Transverse colon (tissue), 4 donors: ENCODE measurements around the gene PELI2.

Experiments used
- POLR2A ChIP-seq: fragments of 450-650 bp; IDR thresholded peaks from one replicate; pipeline ENCODE4 v1.6.1; 2016; ENCODE audit warnings: antibody characterized with exemption, mild to moderate bottlenecking, moderate library complexity
- POLR2AphosphoS5 ChIP-seq, 3 donors: sonication (generic); formaldehyde crosslinking; IDR thresholded peaks; one replicate each; pipeline ENCODE4 v1.6.1; 2016; ENCODE audit warnings: antibody characterized with exemption in 3 of 3
- TF ChIP-seq, protein P1 (sequence below), 5 experiments: fragments of 200-600 bp in 3 of 5; fragments of 450-650 bp in 2 of 5; sonication (generic) in 3 of 5; IDR thresholded peaks; 1 replicate in 2 of 5; 2 replicates in 3 of 5; pipeline ENCODE4 v1.5.1; 2016 to 2017; ENCODE audit warnings: antibody characterized with exemption in 5 of 5, inconsistent platforms in 3 of 5, mild to moderate bottlenecking in 2 of 5, moderate library complexity in 1 of 5

DNA sequence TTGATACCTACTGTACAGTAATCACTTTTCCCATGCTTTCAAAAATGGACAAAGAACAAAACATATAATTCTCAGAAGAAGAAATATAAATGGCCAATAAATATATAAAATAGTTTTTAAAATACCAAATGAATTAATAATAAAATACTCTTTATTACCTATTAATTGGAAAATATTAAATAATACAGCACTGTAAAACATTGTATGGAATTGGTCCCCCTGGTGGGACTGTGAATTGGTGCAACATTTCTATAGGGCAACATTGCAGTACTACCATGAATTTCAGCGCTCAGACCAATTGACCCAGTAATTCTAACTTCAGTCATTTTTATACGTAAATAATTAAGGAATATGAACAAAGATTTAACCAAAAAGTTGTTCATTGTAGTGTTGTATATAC lies 162.6 kb downstream of the PELI2 start:
- no peak for TF ChIP-seq POLR2A
- TF ChIP-seq, protein P1, sequence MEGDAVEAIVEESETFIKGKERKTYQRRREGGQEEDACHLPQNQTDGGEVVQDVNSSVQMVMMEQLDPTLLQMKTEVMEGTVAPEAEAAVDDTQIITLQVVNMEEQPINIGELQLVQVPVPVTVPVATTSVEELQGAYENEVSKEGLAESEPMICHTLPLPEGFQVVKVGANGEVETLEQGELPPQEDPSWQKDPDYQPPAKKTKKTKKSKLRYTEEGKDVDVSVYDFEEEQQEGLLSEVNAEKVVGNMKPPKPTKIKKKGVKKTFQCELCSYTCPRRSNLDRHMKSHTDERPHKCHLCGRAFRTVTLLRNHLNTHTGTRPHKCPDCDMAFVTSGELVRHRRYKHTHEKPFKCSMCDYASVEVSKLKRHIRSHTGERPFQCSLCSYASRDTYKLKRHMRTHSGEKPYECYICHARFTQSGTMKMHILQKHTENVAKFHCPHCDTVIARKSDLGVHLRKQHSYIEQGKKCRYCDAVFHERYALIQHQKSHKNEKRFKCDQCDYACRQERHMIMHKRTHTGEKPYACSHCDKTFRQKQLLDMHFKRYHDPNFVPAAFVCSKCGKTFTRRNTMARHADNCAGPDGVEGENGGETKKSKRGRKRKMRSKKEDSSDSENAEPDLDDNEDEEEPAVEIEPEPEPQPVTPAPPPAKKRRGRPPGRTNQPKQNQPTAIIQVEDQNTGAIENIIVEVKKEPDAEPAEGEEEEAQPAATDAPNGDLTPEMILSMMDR (IDR thresholded peaks at IDR 0.05) = peak in 1 of 5 experiments; percentile 7
- TF ChIP-seq POLR2AphosphoS5 (IDR thresholded peaks at IDR 0.05) = no peak
